HepG2 (cell line): ENCODE measurements around the gene BACH1.

ENCODE experiments used
- CTCF ChIP-seq: sonication (generic); formaldehyde crosslinking; IDR thresholded peaks from 2 replicates; pipeline ENCODE4 v1.5.0; 2020; ENCODE audit warnings: mild to moderate bottlenecking, missing genetic modification reagents, moderate library complexity
- FOXK2 ChIP-seq: fragments of 450-650 bp; IDR thresholded peaks from 2 replicates; pipeline ENCODE4 v1.6.1; 2016
- GTF2F1 ChIP-seq: fragments of 150-350 bp; IDR thresholded peaks from 2 replicates; pipeline ENCODE4 v1.6.1; 2014; ENCODE audit warnings: low read length
- KAT2B ChIP-seq: fragments of 150-350 bp; IDR thresholded peaks from 2 replicates; pipeline ENCODE4 v1.6.1; 2014; ENCODE audit warnings: low read depth, low read length, borderline replicate concordance
- MYC ChIP-seq: sonication (generic); formaldehyde crosslinking; IDR thresholded peaks from 2 replicates; pipeline ENCODE4 v1.9.0; 2021; ENCODE audit warnings: missing genetic modification reagents, borderline replicate concordance
- PAX8 ChIP-seq: sonication (generic); formaldehyde crosslinking; IDR thresholded peaks from 2 replicates; pipeline ENCODE4 v1.8.0; 2022; ENCODE audit warnings: mild to moderate bottlenecking, missing genetic modification reagents, borderline replicate concordance
- SMAD3 ChIP-seq: sonication (generic); formaldehyde crosslinking; IDR thresholded peaks from 2 replicates; pipeline ENCODE4 v1.4.0; 2020; ENCODE audit warnings: missing genetic modification reagents
- ZFP90 ChIP-seq: sonication (generic); formaldehyde crosslinking; IDR thresholded peaks from 2 replicates; pipeline ENCODE4 v1.8.0; 2022; ENCODE audit warnings: missing genetic modification reagents, mild to moderate bottlenecking, inconsistent platforms, borderline replicate concordance
- ZNF264 ChIP-seq: sonication (generic); formaldehyde crosslinking; IDR thresholded peaks from 2 replicates; pipeline ENCODE4 v1.4.0; 2020; ENCODE audit warnings: missing genetic modification reagents
- ZNF335 ChIP-seq: sonication (generic); formaldehyde crosslinking; IDR thresholded peaks from 2 replicates; pipeline ENCODE4 v1.4.0; 2020; ENCODE audit warnings: missing genetic modification reagents

- TF ChIP-seq KAT2B (no peak), CTCF (no peak; the same call in 1 of the 2 replicates), GTF2F1 (no peak), ZFP90 (CRISPR knock-in tag) (no peak), MYC (peak; percentile 84), ZNF264 (CRISPR knock-in tag) (no peak), ZNF335 (CRISPR knock-in tag) (no peak), SMAD3 (CRISPR knock-in tag) (no peak), PAX8 (CRISPR knock-in tag) (no peak), FOXK2 (no peak)
Observed at GRCh38 chr21:29299046-29299915, 559 bp downstream of the BACH1 start.
